Activated T-helper 2 cell treated with anti-CD3 and anti-CD28 coated beads, Interferon-gamma antibody, Interleukin-2, Interleukin-4, amounts not matched to agents 10 μg/mL and 5 μg/mL and 100 μg/mL, durations not matched to agents 14 hours and 24 hours and 36 hours (primary cell): ENCODE data around the gene VDAC1. TPM values are rescaled to one million over a fixed set of nuclear protein-coding genes. Genes with fewer than 3 reads are reported as not detected.

Source experiments
- DNase-seq: peaks from one replicate; pipeline ENCODE4 v3.0.0; 2021; ENCODE audit warnings: low spot score
- H3K27ac Mint-ChIP-seq: one replicate; pipeline ENCODE4 v1.8.0; 2021; ENCODE audit warnings: mixed read lengths
- H3K27me3 Mint-ChIP-seq: one replicate; pipeline ENCODE4 v1.8.0; 2021; ENCODE audit warnings: low read depth, mixed read lengths
- H3K36me3 Mint-ChIP-seq: one replicate; pipeline ENCODE4 v1.8.0; 2021; ENCODE audit warnings: low read depth, mixed read lengths
- H3K4me1 Mint-ChIP-seq: one replicate; pipeline ENCODE4 v1.8.0; 2021; ENCODE audit warnings: low read depth, mixed read lengths
- H3K4me3 Mint-ChIP-seq: one replicate; pipeline ENCODE4 v1.8.0; 2021; ENCODE audit warnings: low read depth, mild to moderate bottlenecking, moderate library complexity, mixed read lengths
- H3K9me3 Mint-ChIP-seq: one replicate; pipeline ENCODE4 v1.8.0; 2021; ENCODE audit warnings: mixed read lengths
- intact Hi-C: fragments of 100-400 bp; cut with micrococcal nuclease; formaldehyde crosslinking; loops from one replicate; pipeline ENCODE4 v1.15.1; 2023
- total RNA-seq: library from RNA; stranded (reverse); gene quantifications from 2 replicates; pipeline ENCODE4 v1.2.3, GENCODE V29; 2022

Gene VDAC1
- total RNA-seq, 1 donor from 2014 or later: 459 TPM

GRCh38 chr5:133998807-133999206, 6.0 kb downstream of the VDAC1 start:
- Mint-ChIP-seq H3K4me1 (peaks cover 50% of the 10 kb centered on the region), H3K4me3 (no peak overlapping the region), H3K9me3 (no peaks in the 10 kb centered on the region), H3K27me3 (no peaks in the 10 kb centered on the region), H3K27ac (no peak overlapping the region), H3K36me3 (peaks cover 55% of the 10 kb centered on the region)
- intact Hi-C loops: no loop called here
- DNase-seq: no peak

DNA sequence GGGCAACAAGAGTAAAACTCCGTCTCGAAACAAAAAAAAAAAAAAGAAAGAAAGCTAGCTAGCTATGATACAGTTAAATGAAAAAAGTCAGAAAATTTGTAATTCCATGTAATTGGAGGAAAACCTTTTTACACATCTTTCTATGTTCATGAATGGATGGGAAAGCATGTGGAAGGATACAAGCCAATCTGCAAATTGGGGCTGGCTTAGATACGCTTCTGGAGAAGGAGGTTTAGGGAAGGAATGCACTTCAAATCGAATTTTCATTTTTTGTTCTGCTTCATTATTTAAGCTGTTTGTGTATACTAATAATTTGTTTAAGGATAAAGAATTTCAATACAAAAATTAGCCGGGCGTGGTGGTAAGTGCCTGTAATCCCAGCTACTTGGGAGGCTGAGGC, 6.7 kb downstream of the VDAC1 start:
- Mint-ChIP-seq H3K27me3 (no peaks in the 10 kb centered on the region), H3K36me3 (peaks cover 48% of the 10 kb centered on the region), H3K4me1 (peaks cover 47% of the 10 kb centered on the region), H3K27ac (no peak overlapping the region), H3K4me3 (no peak overlapping the region), H3K9me3 (no peaks in the 10 kb centered on the region)
- intact Hi-C loops: no loop called here
- no peak for DNase-seq

DNA sequence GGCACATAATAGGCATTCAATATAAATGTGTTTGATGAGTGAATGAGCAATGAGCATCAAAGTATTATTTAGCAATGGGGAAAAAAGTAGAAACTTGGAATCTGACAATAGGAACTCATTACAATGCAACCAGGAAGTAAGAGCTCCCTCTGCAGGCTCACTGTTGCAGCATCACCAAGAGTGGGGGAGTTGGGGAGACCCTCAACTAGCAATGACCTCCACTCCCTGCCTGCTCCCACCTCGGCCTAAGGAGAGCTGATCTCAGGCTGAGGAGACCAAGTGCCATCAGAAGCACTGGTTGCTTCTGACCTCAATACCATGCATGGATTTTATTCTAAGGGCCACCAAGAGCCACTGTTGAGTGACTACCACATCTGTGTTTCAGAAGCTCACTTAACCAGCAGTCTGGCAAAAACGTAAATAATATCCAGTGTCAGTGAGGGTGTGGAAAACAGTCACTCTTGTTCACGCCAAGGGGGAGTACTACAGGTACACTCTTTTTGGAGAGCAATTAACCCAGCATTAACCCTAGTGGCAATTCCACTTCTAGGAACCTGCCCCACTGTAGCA, 8.0 kb downstream of the VDAC1 start:
- H3K36me3 Mint-ChIP-seq: peaks cover 44% of the 10 kb centered on the region
- intact Hi-C loops: no loop called here
- peak overlapping the region; percentile 33 for H3K27ac Mint-ChIP-seq
- H3K27me3 Mint-ChIP-seq: no peaks in the 10 kb centered on the region
- no peak overlapping the region for H3K4me3 Mint-ChIP-seq
- peaks cover 40% of the 10 kb centered on the region for H3K4me1 Mint-ChIP-seq
- no peak for DNase-seq
- no peaks in the 10 kb centered on the region for H3K9me3 Mint-ChIP-seq

- intact Hi-C loops: no loop called here
- Mint-ChIP-seq H3K4me1 (peaks cover 36% of the 10 kb centered on the region), H3K9me3 (no peaks in the 10 kb centered on the region), H3K4me3 (no peak overlapping the region), H3K27me3 (no peaks in the 10 kb centered on the region), H3K36me3 (peaks cover 42% of the 10 kb centered on the region), H3K27ac (no peak overlapping the region)
- no peak for DNase-seq
Measured at GRCh38 chr5:133995883-133996563, 8.8 kb downstream of the VDAC1 start.

DNA sequence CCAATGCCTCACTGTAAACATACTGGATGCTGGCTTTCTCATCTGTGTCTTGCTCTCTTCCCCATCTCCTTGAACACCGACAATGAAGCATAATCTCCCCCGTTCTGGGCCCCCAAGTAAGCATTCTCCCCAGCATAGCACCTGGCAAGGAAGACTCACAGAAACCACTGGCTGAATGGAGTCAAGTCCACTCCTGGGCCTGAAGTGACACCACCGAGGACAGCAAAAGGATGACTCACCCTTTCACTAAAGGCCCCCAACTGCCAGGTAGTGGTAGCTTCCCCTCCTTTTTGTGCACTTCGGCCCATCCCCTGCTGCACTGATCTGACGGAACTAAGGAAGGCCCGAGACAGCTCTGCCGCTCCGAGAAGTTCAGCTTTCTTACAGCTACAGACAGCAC, 9.4 kb downstream of the VDAC1 start:
- no peaks in the 10 kb centered on the region for H3K27me3 Mint-ChIP-seq
- peaks cover 42% of the 10 kb centered on the region for H3K36me3 Mint-ChIP-seq
- no peak overlapping the region for H3K27ac Mint-ChIP-seq
- H3K9me3 Mint-ChIP-seq: no peaks in the 10 kb centered on the region
- intact Hi-C loops: no loop called here
- no peak for DNase-seq
- peaks cover 32% of the 10 kb centered on the region for H3K4me1 Mint-ChIP-seq
- no peak overlapping the region for H3K4me3 Mint-ChIP-seq

DNA sequence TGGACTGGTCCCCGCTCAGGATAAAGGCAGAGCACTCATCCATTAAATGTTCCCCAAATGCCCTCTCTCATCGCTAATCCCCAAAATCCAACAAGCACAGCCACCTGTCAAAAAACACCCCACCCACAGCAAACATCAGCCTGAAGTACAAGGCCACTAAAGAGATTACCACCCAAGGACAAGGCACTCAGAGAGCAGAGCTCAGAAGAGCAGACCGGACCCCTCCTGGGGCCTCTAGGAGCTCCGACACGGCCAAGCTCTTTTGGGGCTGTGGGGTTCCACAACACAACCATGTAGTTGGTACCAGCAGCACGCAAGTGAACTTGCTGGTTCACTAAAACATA, 9.8 kb downstream of the VDAC1 start:
- no peaks in the 10 kb centered on the region for H3K27me3 Mint-ChIP-seq
- DNase-seq: no peak
- no peak overlapping the region for H3K4me3 Mint-ChIP-seq
- no peaks in the 10 kb centered on the region for H3K9me3 Mint-ChIP-seq
- intact Hi-C loops: loop anchor here (5.0 kb wide), 1 partner anchor 1503 kb away; the partner anchor contains the start of gene IRF1
- H3K4me1 Mint-ChIP-seq: peaks cover 29% of the 10 kb centered on the region
- peak overlapping the region; percentile 29 for H3K27ac Mint-ChIP-seq
- H3K36me3 Mint-ChIP-seq: peaks cover 42% of the 10 kb centered on the region

GRCh38 chr5:133994297-133994989, 10.3 kb downstream of the VDAC1 start:
- H3K27ac Mint-ChIP-seq: no peak overlapping the region
- H3K27me3 Mint-ChIP-seq: no peaks in the 10 kb centered on the region

GRCh38 chr5:133993185-133993936, 11.4 kb downstream of the VDAC1 start:
- peaks cover 47% of the 10 kb centered on the region for H3K36me3 Mint-ChIP-seq
- H3K27me3 Mint-ChIP-seq: no peaks in the 10 kb centered on the region
- intact Hi-C loops: loop anchor here (5.0 kb wide), 1 partner anchor 1501 kb away; the partner anchor contains the start of gene IRF1
- H3K9me3 Mint-ChIP-seq: no peaks in the 10 kb centered on the region
- peaks cover 24% of the 10 kb centered on the region for H3K4me1 Mint-ChIP-seq
- H3K4me3 Mint-ChIP-seq: no peak overlapping the region
- no peak overlapping the region for H3K27ac Mint-ChIP-seq
- no peak for DNase-seq

More at GRCh38 chr5:133994297-133994989, 10.3 kb downstream of the VDAC1 start:
- no peak overlapping the region for H3K4me3 Mint-ChIP-seq
- H3K4me1 Mint-ChIP-seq: peaks cover 24% of the 10 kb centered on the region
- intact Hi-C loops: loop anchor here (5.0 kb wide), 1 partner anchor 1502 kb away; the partner anchor contains the start of gene IRF1
- no peaks in the 10 kb centered on the region for H3K9me3 Mint-ChIP-seq
- peaks cover 39% of the 10 kb centered on the region for H3K36me3 Mint-ChIP-seq
- no peak for DNase-seq

- intact Hi-C loops: loop anchor here (5.0 kb wide), 1 partner anchor 1500 kb away; the partner anchor contains the start of gene IRF1
- peaks cover 52% of the 10 kb centered on the region for H3K36me3 Mint-ChIP-seq
- H3K4me1 Mint-ChIP-seq: peaks cover 24% of the 10 kb centered on the region
- H3K4me3 Mint-ChIP-seq: no peak overlapping the region
- H3K27me3 Mint-ChIP-seq: no peaks in the 10 kb centered on the region
- no peak for DNase-seq
- no peaks in the 10 kb centered on the region for H3K9me3 Mint-ChIP-seq
- H3K27ac Mint-ChIP-seq: no peak overlapping the region
Measured at GRCh38 chr5:133992429-133993155, 12.2 kb downstream of the VDAC1 start.

DNA sequence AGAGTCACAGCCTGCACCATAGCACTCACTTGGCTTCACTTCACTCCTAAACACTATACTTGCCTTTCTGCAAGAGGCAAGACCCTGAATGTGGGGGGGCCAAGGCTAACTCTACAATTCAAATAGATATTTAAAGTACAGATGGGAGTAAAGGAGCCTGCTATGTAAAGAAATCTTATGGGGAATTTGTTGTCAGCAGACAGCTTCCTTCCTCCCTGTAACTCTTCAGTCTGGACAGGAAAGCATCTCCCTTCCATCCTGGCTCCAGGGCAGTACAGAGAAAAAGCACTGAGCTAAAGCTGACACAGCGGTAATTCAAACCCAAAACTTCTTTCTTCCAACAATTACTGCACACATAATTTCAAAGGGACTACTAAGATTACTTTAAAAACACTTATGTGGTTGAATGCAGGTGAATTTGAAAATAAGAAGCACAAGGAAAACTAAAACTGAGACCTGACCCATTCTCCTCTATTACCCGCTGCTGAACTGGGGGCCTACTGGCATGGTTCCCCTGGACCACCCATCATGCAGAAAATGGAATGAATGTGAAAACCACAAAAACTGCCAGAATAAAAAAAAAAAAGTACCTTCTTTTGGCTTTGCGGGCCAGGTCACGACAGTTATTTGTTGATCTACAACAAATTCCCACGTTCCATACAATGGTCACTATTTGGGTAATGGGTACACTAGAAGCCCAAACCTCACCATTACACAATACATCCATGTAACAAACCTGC, 13.4 kb downstream of the VDAC1 start:
- intact Hi-C loops: loop anchor here (5.0 kb wide), 1 partner anchor 1499 kb away; the partner anchor contains the start of gene IRF1
- H3K9me3 Mint-ChIP-seq: no peaks in the 10 kb centered on the region
- H3K4me3 Mint-ChIP-seq: no peak overlapping the region
- H3K4me1 Mint-ChIP-seq: peaks cover 19% of the 10 kb centered on the region
- peaks cover 65% of the 10 kb centered on the region for H3K36me3 Mint-ChIP-seq
- no peaks in the 10 kb centered on the region for H3K27me3 Mint-ChIP-seq
- DNase-seq: no peak
- H3K27ac Mint-ChIP-seq: no peak overlapping the region

- no peak overlapping the region for H3K4me3 Mint-ChIP-seq
- H3K9me3 Mint-ChIP-seq: no peaks in the 10 kb centered on the region
- H3K27me3 Mint-ChIP-seq: no peaks in the 10 kb centered on the region
- no peak for DNase-seq
- H3K36me3 Mint-ChIP-seq: peaks cover 74% of the 10 kb centered on the region
- H3K4me1 Mint-ChIP-seq: peaks cover 13% of the 10 kb centered on the region
- no peak overlapping the region for H3K27ac Mint-ChIP-seq
- intact Hi-C loops: loop anchor here (5.0 kb wide), 1 partner anchor 1498 kb away; the partner anchor contains the start of gene IRF1
Measured at GRCh38 chr5:133990396-133990795, 14.4 kb downstream of the VDAC1 start.
